A673 (cell line): ENCODE results near the gene GLCCI1.

ENCODE experiments used
- EZH2 ChIP-seq: fragments of 200-600 bp; sonication (generic); IDR thresholded peaks from 2 replicates; pipeline ENCODE4 v1.6.1; 2017; ENCODE audit warnings: borderline replicate concordance, low read depth, mild to moderate bottlenecking, mixed read lengths, antibody characterized with exemption, low read length; ENCODE audit not compliant: poor library complexity, severe bottlenecking
- TF ChIP-seq, protein P1 (sequence below): fragments of 300-800, 200-600 bp; sonication (generic); conservative IDR thresholded peaks from 2 replicates; pipeline ENCODE4 v1.5.1; 2017; ENCODE audit warnings: low read depth, mild to moderate bottlenecking, antibody characterized with exemption, low read length, moderate library complexity, mixed read lengths

DNA sequence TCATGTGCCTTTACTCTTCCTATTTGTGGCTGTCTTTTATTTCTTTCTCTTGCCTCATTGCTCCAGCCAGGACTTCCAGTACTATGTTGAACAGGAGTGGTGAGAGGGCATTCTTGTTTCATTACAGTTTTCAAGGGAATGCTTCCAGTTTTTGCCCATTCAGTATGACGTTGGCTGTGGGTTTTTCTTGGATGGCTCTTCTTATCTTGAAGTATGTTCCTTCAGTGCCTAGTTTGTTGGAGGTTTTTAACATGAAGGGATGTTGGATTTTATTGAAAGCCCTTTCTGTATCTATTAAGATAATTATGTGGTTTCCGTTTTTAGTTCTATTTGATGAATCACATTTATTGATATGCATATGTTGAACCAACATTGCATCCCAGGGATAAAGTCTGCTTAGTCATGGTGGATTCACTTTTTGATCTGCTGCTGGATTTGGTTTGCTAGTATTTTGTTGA lies 96.8 kb downstream of the GLCCI1 start:
- TF ChIP-seq, protein P1, sequence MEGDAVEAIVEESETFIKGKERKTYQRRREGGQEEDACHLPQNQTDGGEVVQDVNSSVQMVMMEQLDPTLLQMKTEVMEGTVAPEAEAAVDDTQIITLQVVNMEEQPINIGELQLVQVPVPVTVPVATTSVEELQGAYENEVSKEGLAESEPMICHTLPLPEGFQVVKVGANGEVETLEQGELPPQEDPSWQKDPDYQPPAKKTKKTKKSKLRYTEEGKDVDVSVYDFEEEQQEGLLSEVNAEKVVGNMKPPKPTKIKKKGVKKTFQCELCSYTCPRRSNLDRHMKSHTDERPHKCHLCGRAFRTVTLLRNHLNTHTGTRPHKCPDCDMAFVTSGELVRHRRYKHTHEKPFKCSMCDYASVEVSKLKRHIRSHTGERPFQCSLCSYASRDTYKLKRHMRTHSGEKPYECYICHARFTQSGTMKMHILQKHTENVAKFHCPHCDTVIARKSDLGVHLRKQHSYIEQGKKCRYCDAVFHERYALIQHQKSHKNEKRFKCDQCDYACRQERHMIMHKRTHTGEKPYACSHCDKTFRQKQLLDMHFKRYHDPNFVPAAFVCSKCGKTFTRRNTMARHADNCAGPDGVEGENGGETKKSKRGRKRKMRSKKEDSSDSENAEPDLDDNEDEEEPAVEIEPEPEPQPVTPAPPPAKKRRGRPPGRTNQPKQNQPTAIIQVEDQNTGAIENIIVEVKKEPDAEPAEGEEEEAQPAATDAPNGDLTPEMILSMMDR, result no peak
- TF ChIP-seq EZH2, result no peak
